CD4-positive, alpha-beta T cell (primary cell): ENCODE data around the gene RALY. TPM values are rescaled to one million over a fixed set of nuclear protein-coding genes. Genes with fewer than 3 reads are reported as not detected.
A peak's percentile ranks its signal among the peaks of the same experiment; 100 is the strongest.

Experiments used
- ATAC-seq: fragments of 200-7000 bp; cut with Tn5 transposase; one replicate; pipeline ENCODE4 v1.10.0; 2022; ENCODE audit warnings: mild to moderate bottlenecking; ENCODE audit not compliant: poor library complexity
- CTCF ChIA-PET: fragments of 350-600 bp; sonication (Branson Sonifier 250); formaldehyde crosslinking; loops from one replicate; lab custom pipeline; 2021; ENCODE audit warnings: antibody characterized with exemption, inconsistent platforms; lab: Charles Lee
- POLR2A ChIA-PET: fragments of 350-600 bp; sonication (Branson Sonifier 250); formaldehyde crosslinking; loops from one replicate; lab custom pipeline; 2021; ENCODE audit warnings: antibody characterized with exemption, inconsistent platforms; lab: Charles Lee
- DNase-seq, 14 experiments: peaks; one replicate each; pipeline ENCODE4 v3.0.0-alpha.2; 2013 to 2020; ENCODE audit warnings: mixed read lengths in 2 of 14
- H3K27ac ChIP-seq, 2 donors: one replicate each; pipeline versions ENCODE4 v1.5.1 to v1.7.0; 2013; ENCODE audit warnings: low read length in 2 of 2, low read depth in 1 of 2, mild to moderate bottlenecking in 1 of 2
- H3K27me3 ChIP-seq, 2 experiments: 1 replicate in 1 of 2; 2 replicates in 1 of 2; pipeline versions ENCODE4 v1.6.1 to v1.7.0; 2013; ENCODE audit warnings: low read length in 2 of 2, control low read depth in 1 of 2, mild to moderate bottlenecking in 1 of 2, moderate library complexity in 1 of 2; ENCODE audit not compliant: insufficient read depth in 2 of 2, control insufficient read depth in 1 of 2
- H3K36me3 ChIP-seq: one replicate; pipeline ENCODE4 v1.6.1; 2013; ENCODE audit warnings: low read length, control low read depth; ENCODE audit not compliant: insufficient read depth
- H3K4me1 ChIP-seq: one replicate; pipeline ENCODE4 v1.6.1; 2013; ENCODE audit warnings: low read length, control low read depth; ENCODE audit not compliant: insufficient read depth
- H3K4me3 ChIP-seq: one replicate; pipeline ENCODE4 v1.5.1; 2013; ENCODE audit warnings: mild to moderate bottlenecking, low read length, moderate library complexity
- H3K9me3 ChIP-seq, 2 experiments: 1 replicate in 1 of 2; 2 replicates in 1 of 2; pipeline versions ENCODE4 v1.6.1 to v1.7.0; 2013; ENCODE audit warnings: low read length in 2 of 2, mild to moderate bottlenecking in 2 of 2, control low read depth in 1 of 2, moderate library complexity in 1 of 2; ENCODE audit not compliant: control insufficient read depth in 1 of 2, insufficient read depth in 1 of 2
- H3K27ac Mint-ChIP-seq: one replicate; pipeline ENCODE4 v1.8.0; 2020; ENCODE audit warnings: mixed read lengths
- H3K27me3 Mint-ChIP-seq: one replicate; pipeline ENCODE4 v1.8.0; 2021; ENCODE audit warnings: mixed read lengths
- H3K36me3 Mint-ChIP-seq: one replicate; pipeline ENCODE4 v1.8.0; 2021; ENCODE audit warnings: low read depth, mixed read lengths
- H3K4me1 Mint-ChIP-seq: one replicate; pipeline ENCODE4 v1.8.0; 2021; ENCODE audit warnings: low read depth, mixed read lengths
- H3K4me3 Mint-ChIP-seq: one replicate; pipeline ENCODE4 v1.8.0; 2020; ENCODE audit warnings: mild to moderate bottlenecking, mixed read lengths
- H3K9me3 Mint-ChIP-seq: one replicate; pipeline ENCODE4 v1.8.0; 2020; ENCODE audit warnings: mixed read lengths
- intact Hi-C, 2 experiments: fragments of 100-400 bp; cut with DNase I in 1 of 2; cut with micrococcal nuclease in 1 of 2; formaldehyde crosslinking; loops; one replicate each; pipeline versions ENCODE4 v1.15.1 to v1.9.0; 2023 to 2025; cut with DNase I, micrococcal nuclease
- total RNA-seq, 174 experiments: library from RNA in 2 of 174; stranded (reverse) in 2 of 174; gene quantifications; one replicate each; pipeline ENCODE4 v1.2.3 and lab custom pipeline; 2021 to 2026
- TF ChIP-seq, protein P1 (sequence below): fragments of 200-600 bp; IDR thresholded peaks from one replicate; pipeline ENCODE4 v1.8.0; 2022; ENCODE audit warnings: antibody characterized with exemption, mild to moderate bottlenecking

The RALY gene
- total RNA-seq, 2 experiments from 2014 or later: 112 TPM

DNA sequence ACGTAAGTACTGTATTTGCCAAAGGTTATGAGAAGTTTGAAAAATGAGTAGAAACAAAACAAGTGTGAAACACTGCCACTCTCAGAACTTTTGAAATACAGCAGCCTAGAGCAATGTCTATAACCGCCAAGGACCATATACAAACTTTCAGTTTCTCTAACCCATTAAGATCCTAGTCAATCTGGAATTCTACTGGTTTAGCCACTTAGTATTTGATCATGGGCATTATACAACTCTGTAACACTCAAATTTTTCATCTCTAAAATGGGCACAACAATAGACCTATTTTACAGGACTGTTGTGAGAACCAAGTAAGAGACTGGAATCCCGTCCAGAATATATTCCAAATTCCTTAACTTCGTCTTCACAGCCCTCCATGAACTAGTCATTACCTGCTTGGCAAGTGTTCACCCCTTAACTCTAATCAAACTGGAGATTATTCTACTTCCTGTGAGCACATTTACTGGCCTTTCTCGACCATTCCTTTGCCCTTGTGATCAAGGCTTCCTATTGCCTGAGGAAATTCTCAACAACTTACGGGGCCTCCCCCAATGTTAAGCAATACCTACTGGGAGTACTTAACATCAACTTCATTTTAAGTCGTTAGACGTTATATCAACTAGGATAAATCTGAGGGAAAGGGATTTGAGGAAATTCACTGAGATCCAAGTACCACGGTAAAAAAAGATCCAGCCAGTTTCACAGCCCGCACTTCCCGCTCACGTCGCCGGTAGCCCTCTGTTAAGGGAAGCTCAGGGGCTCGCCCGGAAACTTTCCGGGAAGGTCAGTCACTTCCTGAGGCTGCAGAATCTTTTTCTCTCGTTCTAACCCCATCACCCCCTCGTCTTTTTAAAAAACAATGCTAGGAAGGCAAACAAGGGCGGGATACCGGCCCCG lies 117.3 kb downstream of the RALY start:
- ChIA-PET CTCF (no interaction called here), POLR2A (interaction anchor here (0.8 to 2.4 kb wide), 9 partner anchors 10 to 447 kb away, joined by 3 to 95 read pairs (median 10); partner anchors contain the start of genes PXMP4 and RALY)
- Histone ChIP-seq H3K36me3 (peaks cover 14% of the 10 kb centered on the region), H3K4me1 (peaks cover 46% of the 10 kb centered on the region), H3K27me3 (no peaks in the 10 kb centered on the region), H3K27ac (peak overlapping the region; percentile 92), H3K9me3 (no peaks in the 10 kb centered on the region), H3K4me3 (peak overlapping the region; percentile 93)
- no peaks in the 10 kb centered on the region for H3K9me3 Mint-ChIP-seq
- H3K36me3 Mint-ChIP-seq: peaks cover 44% of the 10 kb centered on the region
- H3K27me3 Mint-ChIP-seq: no peaks in the 10 kb centered on the region
- ATAC-seq: no peak
- intact Hi-C loops: loop anchor here (2.0 to 10.0 kb wide), 9 partner anchors 116 to 669 kb away; partner anchors contain the start of genes DYNLRB1 (in 2 of the 2), CBFA2T2 (in 1 of the 2), CHMP4B (in 1 of the 2) and E2F1 (in 1 of the 2)
- H3K4me1 Mint-ChIP-seq: peaks cover 55% of the 10 kb centered on the region
- H3K4me3 Mint-ChIP-seq: peak overlapping the region; percentile 96
- DNase-seq: peak in 4 of 14 experiments; percentile 3 to 44 (median 39)
- TF ChIP-seq, protein P1, sequence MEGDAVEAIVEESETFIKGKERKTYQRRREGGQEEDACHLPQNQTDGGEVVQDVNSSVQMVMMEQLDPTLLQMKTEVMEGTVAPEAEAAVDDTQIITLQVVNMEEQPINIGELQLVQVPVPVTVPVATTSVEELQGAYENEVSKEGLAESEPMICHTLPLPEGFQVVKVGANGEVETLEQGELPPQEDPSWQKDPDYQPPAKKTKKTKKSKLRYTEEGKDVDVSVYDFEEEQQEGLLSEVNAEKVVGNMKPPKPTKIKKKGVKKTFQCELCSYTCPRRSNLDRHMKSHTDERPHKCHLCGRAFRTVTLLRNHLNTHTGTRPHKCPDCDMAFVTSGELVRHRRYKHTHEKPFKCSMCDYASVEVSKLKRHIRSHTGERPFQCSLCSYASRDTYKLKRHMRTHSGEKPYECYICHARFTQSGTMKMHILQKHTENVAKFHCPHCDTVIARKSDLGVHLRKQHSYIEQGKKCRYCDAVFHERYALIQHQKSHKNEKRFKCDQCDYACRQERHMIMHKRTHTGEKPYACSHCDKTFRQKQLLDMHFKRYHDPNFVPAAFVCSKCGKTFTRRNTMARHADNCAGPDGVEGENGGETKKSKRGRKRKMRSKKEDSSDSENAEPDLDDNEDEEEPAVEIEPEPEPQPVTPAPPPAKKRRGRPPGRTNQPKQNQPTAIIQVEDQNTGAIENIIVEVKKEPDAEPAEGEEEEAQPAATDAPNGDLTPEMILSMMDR: no peak
- H3K27ac Mint-ChIP-seq: peak overlapping the region; percentile 95

DNA sequence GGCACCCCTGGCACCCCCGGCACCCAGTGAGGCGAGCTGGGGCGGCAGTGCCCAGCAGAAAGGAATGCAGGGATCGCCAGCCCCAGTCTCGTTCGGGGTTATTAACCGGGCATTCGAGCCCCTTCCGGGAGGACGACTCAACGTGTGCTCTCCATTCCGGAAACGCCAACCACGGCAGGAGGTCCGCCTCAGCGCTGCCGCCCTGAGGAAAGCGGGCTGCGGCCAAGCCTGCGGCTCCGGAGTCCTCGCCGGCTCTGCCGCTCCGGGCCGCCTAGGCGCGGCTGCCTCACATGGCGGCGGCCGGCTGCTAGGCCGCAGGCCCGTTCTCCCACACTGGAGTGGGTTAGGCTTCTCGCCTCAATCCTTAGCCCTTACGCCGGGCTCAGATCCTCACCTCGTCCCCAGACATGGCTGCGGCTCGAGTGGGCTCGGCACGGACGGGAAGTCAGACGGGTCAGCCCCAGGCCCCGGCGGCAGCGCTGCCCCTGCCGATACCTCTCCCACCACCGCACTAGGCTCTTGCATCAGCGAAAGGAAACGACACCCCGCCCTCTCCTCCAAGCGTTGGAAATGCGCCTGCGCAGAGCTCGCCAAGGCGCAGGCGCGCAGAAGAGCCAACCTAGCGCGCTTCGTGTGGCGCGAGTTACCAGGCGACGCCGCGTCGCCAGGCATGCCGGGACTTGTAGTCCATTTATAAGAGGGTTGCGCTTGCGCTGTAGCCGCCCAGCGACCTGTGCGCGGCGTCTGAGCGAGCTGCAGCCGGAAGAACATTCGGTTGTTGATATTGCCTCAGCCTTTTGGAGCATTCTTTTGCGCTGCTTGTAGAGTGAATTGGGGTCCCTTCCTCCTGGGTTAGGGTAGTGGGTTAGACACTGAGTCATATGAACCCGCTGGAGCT lies 118.2 kb downstream of the RALY start, which contains the start of gene EIF2S2:
Gene EIF2S2, minus strand, starts transcription at position 542 of the 898 bp plus-strand sequence. Its CDS starts 133 bp downstream, at position 409.
- Mint-ChIP-seq H3K9me3 (no peaks in the 10 kb centered on the region), H3K4me3 (peak within 1 kb of the TSS; percentile 96), H3K36me3 (peaks cover 42% of the 10 kb centered on the region), H3K4me1 (peaks cover 48% of the 10 kb centered on the region), H3K27ac (peak within 1 kb of the TSS; percentile 95), H3K27me3 (no peaks in the 10 kb centered on the region)
- DNase-seq (peak; percentile 91 to 100 (median 96)), ATAC-seq (peak; percentile 87)
- ChIA-PET CTCF (interaction anchor here (0.6 to 1.5 kb wide), 2 partner anchors 18 to 303 kb away, joined by 4 to 11 read pairs; no protein-coding TSS in a partner anchor), POLR2A (interaction anchor here (0.6 to 2.4 kb wide), 39 partner anchors 10 to 1940 kb away, joined by 3 to 95 read pairs (median 4); partner anchors contain the start of genes CBFA2T2, CDK5RAP1, CHMP4B and DYNLRB1)
- Histone ChIP-seq H3K27me3 (no peaks in the 10 kb centered on the region), H3K4me1 (peaks cover 37% of the 10 kb centered on the region), H3K4me3 (peak within 1 kb of the TSS; percentile 93), H3K9me3 (no peaks in the 10 kb centered on the region), H3K27ac (peak within 1 kb of the TSS; percentile 92), H3K36me3 (peaks cover 9% of the 10 kb centered on the region)
- intact Hi-C loops: loop anchor here (1.0 to 10.0 kb wide), 11 partner anchors 17 to 670 kb away; partner anchors contain the start of genes CHMP4B (in 2 of the 2), DYNLRB1 (in 2 of the 2), CBFA2T2 (in 1 of the 2) and E2F1 (in 1 of the 2)
- TF ChIP-seq, protein P1: no peak
